HG03571 (cell line): ENCODE measurements around the gene LDLRAD4.

ENCODE experiments used
- ATAC-seq: cut with Tn5 transposase; IDR thresholded peaks from one replicate; pipeline ENCODE4 v1.9.1; 2021; ENCODE audit not compliant: unreplicated experiment

LDLRAD4 gene

GRCh38 chr18:13620206-13620672 lies 401.7 kb downstream of the LDLRAD4 start:
- ATAC-seq, result no peak

- no peak for ATAC-seq
Measured at GRCh38 chr18:13620818-13621445, 402.4 kb downstream of the LDLRAD4 start.

GRCh38 chr18:13621446-13621849 lies 402.9 kb downstream of the LDLRAD4 start:
- no peak for ATAC-seq

- ATAC-seq, result no peak
Measured at GRCh38 chr18:13621886-13622619, 403.5 kb downstream of the LDLRAD4 start.

GRCh38 chr18:13622751-13623150 lies 404.2 kb downstream of the LDLRAD4 start:
- no peak for ATAC-seq

- no peak for ATAC-seq
Measured at GRCh38 chr18:13623348-13623747, 404.8 kb downstream of the LDLRAD4 start.

- no peak for ATAC-seq
Measured at GRCh38 chr18:13623871-13624270, 405.3 kb downstream of the LDLRAD4 start.

- ATAC-seq, result no peak
Measured at GRCh38 chr18:13624563-13625237, 406.1 kb downstream of the LDLRAD4 start.

- ATAC-seq, result no peak
Measured at GRCh38 chr18:13625355-13625754, 406.8 kb downstream of the LDLRAD4 start.

- no peak for ATAC-seq
Measured at GRCh38 chr18:13625843-13626543, 407.4 kb downstream of the LDLRAD4 start.

GRCh38 chr18:13626544-13626908 lies 408.0 kb downstream of the LDLRAD4 start:
- no peak for ATAC-seq

GRCh38 chr18:13627639-13628038 lies 409.1 kb downstream of the LDLRAD4 start:
- ATAC-seq, result no peak

GRCh38 chr18:13628211-13628610 lies 409.7 kb downstream of the LDLRAD4 start:
- no peak for ATAC-seq

GRCh38 chr18:13629841-13630715 lies 411.5 kb downstream of the LDLRAD4 start:
- ATAC-seq, result peak; percentile 66

GRCh38 chr18:13630716-13631268 lies 412.2 kb downstream of the LDLRAD4 start:
- no peak for ATAC-seq

GRCh38 chr18:13633700-13634099 lies 415.1 kb downstream of the LDLRAD4 start:
- ATAC-seq, result no peak

- no peak for ATAC-seq
Measured at GRCh38 chr18:13635046-13635445, 416.5 kb downstream of the LDLRAD4 start.

- ATAC-seq, result no peak
Measured at GRCh38 chr18:13638719-13639595, 420.4 kb downstream of the LDLRAD4 start.

- ATAC-seq, result no peak
Measured at GRCh38 chr18:13640266-13640860, 421.8 kb downstream of the LDLRAD4 start.
